ENCODE results near the gene TEX55. TPM values are rescaled to one million over a fixed set of nuclear protein-coding genes. Genes with fewer than 3 reads are reported as not detected.
A peak's percentile ranks its signal among the peaks of the same experiment; 100 is the strongest.

The TEX55 gene
- total and polyA plus RNA-seq, 2 experiments from 2014 or later: 0.17 TPM; not detected in 1

DNA sequence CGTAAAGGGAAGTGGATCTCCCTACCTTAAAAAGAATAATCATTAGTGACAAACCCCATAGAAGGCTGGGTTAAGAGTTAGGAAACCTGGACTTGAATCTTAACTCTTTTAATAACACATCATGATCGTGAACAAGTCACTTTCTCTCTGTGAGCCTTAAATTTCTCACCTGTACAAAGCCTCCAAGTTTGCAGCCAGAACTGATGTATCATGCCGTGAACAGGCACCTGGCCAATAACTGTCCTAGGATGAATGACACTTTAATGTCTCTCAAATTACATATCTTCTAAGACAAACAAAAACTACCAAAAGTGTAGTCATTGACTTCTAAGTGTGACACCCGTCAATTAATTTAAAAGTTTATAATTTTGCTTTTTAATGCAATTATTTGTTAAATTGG lies 31.4 kb downstream of the TEX55 start (continued):
- TF ChIP-seq, protein P1, sequence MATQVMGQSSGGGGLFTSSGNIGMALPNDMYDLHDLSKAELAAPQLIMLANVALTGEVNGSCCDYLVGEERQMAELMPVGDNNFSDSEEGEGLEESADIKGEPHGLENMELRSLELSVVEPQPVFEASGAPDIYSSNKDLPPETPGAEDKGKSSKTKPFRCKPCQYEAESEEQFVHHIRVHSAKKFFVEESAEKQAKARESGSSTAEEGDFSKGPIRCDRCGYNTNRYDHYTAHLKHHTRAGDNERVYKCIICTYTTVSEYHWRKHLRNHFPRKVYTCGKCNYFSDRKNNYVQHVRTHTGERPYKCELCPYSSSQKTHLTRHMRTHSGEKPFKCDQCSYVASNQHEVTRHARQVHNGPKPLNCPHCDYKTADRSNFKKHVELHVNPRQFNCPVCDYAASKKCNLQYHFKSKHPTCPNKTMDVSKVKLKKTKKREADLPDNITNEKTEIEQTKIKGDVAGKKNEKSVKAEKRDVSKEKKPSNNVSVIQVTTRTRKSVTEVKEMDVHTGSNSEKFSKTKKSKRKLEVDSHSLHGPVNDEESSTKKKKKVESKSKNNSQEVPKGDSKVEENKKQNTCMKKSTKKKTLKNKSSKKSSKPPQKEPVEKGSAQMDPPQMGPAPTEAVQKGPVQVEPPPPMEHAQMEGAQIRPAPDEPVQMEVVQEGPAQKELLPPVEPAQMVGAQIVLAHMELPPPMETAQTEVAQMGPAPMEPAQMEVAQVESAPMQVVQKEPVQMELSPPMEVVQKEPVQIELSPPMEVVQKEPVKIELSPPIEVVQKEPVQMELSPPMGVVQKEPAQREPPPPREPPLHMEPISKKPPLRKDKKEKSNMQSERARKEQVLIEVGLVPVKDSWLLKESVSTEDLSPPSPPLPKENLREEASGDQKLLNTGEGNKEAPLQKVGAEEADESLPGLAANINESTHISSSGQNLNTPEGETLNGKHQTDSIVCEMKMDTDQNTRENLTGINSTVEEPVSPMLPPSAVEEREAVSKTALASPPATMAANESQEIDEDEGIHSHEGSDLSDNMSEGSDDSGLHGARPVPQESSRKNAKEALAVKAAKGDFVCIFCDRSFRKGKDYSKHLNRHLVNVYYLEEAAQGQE (IDR thresholded peaks at IDR 0.05; ENCODE audit: unreplicated experiment): no peak
- TF ChIP-seq, protein P2, sequence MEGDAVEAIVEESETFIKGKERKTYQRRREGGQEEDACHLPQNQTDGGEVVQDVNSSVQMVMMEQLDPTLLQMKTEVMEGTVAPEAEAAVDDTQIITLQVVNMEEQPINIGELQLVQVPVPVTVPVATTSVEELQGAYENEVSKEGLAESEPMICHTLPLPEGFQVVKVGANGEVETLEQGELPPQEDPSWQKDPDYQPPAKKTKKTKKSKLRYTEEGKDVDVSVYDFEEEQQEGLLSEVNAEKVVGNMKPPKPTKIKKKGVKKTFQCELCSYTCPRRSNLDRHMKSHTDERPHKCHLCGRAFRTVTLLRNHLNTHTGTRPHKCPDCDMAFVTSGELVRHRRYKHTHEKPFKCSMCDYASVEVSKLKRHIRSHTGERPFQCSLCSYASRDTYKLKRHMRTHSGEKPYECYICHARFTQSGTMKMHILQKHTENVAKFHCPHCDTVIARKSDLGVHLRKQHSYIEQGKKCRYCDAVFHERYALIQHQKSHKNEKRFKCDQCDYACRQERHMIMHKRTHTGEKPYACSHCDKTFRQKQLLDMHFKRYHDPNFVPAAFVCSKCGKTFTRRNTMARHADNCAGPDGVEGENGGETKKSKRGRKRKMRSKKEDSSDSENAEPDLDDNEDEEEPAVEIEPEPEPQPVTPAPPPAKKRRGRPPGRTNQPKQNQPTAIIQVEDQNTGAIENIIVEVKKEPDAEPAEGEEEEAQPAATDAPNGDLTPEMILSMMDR (conservative IDR thresholded peaks at IDR 0.05; ENCODE audit: low read depth in 2 of 2): no peak
- TF ChIP-seq POLR2AphosphoS5 (IDR thresholded peaks at IDR 0.05; ENCODE audit: low read depth) (no peak), JUNB (IDR thresholded peaks at IDR 0.05; ENCODE audit: unreplicated experiment) (no peak), NANOG (IDR thresholded peaks at IDR 0.05; ENCODE audit: borderline replicate concordance) (no peak), ZNF331 (CRISPR knock-in tag; IDR thresholded peaks at IDR 0.05; ENCODE audit: low read depth) (no peak)

DNA sequence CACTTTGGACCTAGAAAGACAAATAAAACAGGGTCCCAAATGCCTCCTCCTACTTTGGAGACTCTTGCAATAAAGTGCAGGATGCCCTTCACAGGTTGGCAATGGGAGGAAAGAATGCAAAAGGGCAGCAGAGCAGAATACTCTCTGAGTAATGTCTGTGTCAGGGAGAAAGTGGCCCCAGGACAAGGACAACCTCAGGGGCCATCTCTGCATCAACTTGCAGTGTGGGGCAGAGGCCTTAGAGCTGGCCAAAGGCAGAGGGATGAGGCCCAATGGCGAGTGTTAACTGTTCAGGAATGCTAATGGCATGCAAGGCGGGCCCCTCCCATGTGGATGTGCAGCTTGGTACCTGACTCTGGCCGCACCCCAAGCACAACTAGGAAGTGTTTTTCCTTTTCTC lies 35.8 kb downstream of the TEX55 start:
- DNase-seq (ENCODE audit: low spot score) (peak; percentile 22), ATAC-seq (peak; percentile 42)
- Histone ChIP-seq H4K20me1 (replicated peaks; ENCODE audit: insufficient read depth) (no peaks in the 10 kb centered on the region), H3K4me1 (ENCODE audit: insufficient read depth) (no peaks in the 10 kb centered on the region), H3K36me3 (ENCODE audit: insufficient read depth) (no peaks in the 10 kb centered on the region), H3K27me3 (ENCODE audit: insufficient read depth) (no peaks in the 10 kb centered on the region), H3K4me2 (no peak overlapping the region), H3K27ac (ENCODE audit: low read depth) (no peak overlapping the region), H3K9me2 (ENCODE audit: insufficient read depth) (no peaks in the 10 kb centered on the region), H3K4me3 (no peak overlapping the region), H2AFZ (peak overlapping the region; percentile 43; the same call in 1 of the 2 replicates), H3F3A (replicated peaks; ENCODE audit: low read depth) (no peaks in the 10 kb centered on the region), H3K79me2 (replicated peaks; ENCODE audit: insufficient read depth) (no peaks in the 10 kb centered on the region)
- H3K9me3 Mint-ChIP-seq: no peaks in the 10 kb centered on the region
- H3K36me3 Mint-ChIP-seq (ENCODE audit: low read depth): no peaks in the 10 kb centered on the region
- H3K4me1 Mint-ChIP-seq: peaks cover 3% of the 10 kb centered on the region; the same call in 1 of the 3 replicates
- H3K4me3 Mint-ChIP-seq: no peak overlapping the region
- H3K27me3 Mint-ChIP-seq (ENCODE audit: insufficient read depth, low read depth, poor library complexity): no peaks in the 10 kb centered on the region
- H3K27ac Mint-ChIP-seq: no peak overlapping the region
- TF ChIP-seq EZH2phosphoT487 (IDR thresholded peaks at IDR 0.05; ENCODE audit: unreplicated experiment) (no peak), EZH2 (IDR thresholded peaks at IDR 0.05; ENCODE audit: low read depth, unreplicated experiment) (no peak), NANOG (IDR thresholded peaks at IDR 0.05; ENCODE audit: borderline replicate concordance) (no peak), ZNF331 (CRISPR knock-in tag; IDR thresholded peaks at IDR 0.05; ENCODE audit: low read depth) (no peak), STAT1 (IDR thresholded peaks at IDR 0.05; ENCODE audit: unreplicated experiment) (no peak), POLR2AphosphoS5 (IDR thresholded peaks at IDR 0.05; ENCODE audit: low read depth) (no peak), JUNB (IDR thresholded peaks at IDR 0.05; ENCODE audit: unreplicated experiment) (no peak), CREB1 (CRISPR knock-in tag; IDR thresholded peaks at IDR 0.05; ENCODE audit: low read depth) (no peak)
- TF ChIP-seq, protein P2 (conservative IDR thresholded peaks at IDR 0.05; ENCODE audit: low read depth in 2 of 2): no peak
- TF ChIP-seq, protein P3, sequence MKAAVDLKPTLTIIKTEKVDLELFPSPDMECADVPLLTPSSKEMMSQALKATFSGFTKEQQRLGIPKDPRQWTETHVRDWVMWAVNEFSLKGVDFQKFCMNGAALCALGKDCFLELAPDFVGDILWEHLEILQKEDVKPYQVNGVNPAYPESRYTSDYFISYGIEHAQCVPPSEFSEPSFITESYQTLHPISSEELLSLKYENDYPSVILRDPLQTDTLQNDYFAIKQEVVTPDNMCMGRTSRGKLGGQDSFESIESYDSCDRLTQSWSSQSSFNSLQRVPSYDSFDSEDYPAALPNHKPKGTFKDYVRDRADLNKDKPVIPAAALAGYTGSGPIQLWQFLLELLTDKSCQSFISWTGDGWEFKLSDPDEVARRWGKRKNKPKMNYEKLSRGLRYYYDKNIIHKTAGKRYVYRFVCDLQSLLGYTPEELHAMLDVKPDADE (IDR thresholded peaks at IDR 0.05): no peak
- TF ChIP-seq, protein P1 (IDR thresholded peaks at IDR 0.05; ENCODE audit: unreplicated experiment): no peak

Data from GM23338 (cell line).